NCI-H526 (cell line): ENCODE measurements around the gene SEC61B.
"Not testable (repeated sequence)": the region's sequence is repeated elsewhere in the genome, so short reads cannot be mapped to it uniquely, and the experiment has no call there.

Experiments
- DNase-seq, 2 experiments: peaks; one replicate each; lab custom pipeline; 2025; lab: John Stamatoyannopoulos, UW

The SEC61B gene

DNA sequence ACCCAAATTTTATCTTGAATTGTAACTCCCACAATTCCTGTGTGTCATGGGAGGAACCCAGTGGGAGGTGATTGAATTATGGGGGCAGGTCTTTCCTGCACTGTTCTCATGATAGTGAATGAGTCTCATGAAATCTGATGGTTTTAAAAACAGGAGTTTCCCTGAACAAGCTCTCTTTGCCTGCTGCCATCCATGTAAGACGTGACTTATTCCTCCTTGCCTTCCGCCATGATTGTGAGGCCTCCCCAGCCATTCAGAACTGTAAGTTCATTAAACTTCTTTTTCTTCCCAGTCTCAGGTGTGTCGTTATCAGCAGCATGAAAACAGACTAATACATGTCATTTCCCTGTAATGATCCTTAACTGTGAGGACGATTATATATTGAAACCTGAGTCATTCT lies 15.8 kb downstream of the SEC61B start:
- DNase-seq = not testable (repeated sequence)

DNA sequence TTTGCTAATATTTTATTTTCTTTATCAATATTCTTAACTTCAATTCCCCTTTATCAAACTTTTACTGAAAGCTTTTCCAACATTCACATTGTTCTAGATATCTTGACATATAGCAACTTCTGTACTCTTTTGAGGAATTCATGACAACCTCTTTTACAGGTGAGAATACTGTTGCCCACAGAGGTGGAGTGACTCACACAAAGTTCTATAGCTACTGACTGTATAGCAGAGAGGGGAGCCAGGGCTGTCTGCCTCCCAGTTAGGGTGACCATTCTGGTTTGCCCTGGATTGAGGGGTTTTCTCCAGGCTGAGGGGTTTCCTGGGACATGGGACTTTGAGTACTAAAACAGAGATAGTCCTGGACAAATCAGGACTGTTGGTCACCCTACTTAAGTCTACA lies 16.2 kb downstream of the SEC61B start:
- no peak for DNase-seq

DNA sequence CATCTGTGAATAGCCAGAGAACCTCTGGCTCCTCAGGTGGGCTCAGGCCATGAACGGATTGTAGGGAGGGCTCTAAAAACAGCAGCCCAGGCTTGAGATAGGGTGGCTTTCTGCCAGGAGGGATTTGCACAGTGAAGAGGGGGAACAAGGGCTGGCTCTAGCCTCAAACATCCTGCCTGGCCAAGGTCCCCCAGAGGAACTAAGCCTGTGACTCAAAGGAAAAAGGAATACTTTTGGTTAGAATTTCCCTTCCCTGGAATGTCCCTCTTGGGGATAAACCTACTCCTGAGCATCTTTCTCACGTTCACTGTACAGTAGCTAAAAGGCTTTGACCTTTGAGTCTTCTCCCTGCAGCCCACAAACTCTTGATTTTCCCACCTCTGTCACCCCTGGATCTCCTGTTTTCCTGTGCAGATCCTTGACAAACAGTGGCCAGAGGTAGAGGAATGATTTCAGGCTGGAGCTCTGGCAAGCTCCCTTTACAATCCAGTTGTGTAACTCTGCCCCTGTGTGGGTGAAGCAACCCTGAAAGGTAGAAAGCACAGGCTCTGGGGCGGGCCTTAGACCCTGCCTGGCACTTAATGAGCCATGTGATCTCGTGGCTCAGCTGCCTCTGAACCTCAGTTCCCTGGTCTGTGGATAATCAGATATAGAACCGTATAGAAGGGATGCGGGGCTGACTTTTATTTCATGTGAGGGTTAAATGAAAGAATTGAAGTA lies 17.4 kb downstream of the SEC61B start:
- no peak for DNase-seq

DNA sequence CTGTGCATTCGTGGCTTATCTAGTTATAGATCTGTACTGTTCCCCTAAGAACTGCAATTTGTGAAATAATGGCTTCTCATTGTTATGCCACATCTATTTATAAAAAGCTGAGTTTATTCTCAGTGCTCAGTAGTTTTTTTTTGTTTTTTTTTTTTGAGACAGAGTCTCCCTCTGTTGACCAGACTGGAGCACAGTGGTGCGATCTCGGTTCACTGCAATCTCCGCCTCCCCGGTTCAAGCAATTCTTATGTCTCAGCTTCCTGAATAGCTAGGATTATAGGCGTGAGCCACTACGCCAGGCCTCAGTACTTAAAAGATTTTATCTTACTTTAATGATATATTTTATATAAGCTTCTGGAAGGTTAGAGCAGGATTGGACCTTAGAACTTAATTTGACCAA lies 19.0 kb downstream of the SEC61B start:
- no peak for DNase-seq

DNA sequence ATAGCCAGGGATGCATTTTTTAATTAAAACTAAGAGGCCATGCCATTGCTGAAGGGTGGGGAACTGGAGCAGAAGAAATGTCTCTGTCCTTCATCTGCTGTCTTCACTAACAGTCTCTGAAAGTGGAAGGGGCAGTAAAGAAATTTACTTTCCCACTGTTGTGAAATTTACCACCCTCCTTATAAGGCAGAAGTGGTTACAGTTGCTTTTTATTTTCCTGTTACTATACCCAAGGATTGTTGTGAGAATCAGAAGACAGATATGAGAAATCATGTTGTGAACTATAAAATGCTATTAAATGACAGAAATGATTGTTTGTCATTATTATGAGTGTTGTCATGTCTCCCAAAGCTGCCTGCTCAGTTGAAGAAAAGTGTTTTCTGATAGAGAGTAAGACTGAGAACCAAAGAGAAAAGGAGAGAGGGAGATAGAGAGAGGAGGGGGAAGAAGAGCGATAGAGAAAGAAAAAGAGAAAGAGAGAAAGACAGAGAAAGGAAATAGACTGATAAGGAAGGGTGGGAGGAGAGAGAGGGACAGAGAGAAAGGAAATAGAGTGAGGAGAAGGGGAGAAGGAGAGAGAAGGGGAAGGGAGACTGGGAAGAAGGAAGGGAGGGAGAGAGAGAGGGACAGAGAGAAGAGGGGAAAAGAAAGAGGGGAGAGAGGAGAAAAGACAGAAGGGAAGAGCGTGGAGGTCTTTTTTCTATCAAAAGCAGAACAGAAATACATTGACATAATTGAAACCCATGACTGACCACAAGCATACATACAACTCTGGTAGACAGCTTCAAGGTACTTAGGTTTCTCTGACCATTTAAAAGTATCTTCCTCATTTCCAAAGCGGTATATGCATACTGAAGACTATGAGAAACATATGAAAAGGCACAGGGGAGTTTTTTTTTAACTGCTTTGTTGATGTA lies 22.5 kb downstream of the SEC61B start:
- DNase-seq = no peak

DNA sequence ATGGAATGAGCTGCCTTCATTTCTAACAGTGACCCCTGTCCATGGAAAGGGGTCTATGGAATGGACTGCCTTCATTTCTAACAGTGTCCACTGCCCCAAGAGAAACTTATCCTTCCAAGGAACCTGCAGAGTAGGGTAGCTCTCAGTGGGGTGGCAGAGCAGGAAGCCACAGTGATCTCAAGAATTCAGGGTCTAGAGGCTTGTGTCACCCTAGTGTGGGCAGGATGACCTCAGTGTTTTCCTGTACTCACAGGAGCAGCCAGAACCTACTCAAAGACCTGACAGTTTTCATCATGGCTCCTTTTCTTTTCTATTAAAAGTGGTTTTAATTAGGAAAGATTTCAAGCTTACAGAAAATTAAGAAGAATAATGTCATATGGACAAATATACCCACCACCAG lies 27.5 kb downstream of the SEC61B start:
- no peak for DNase-seq

DNA sequence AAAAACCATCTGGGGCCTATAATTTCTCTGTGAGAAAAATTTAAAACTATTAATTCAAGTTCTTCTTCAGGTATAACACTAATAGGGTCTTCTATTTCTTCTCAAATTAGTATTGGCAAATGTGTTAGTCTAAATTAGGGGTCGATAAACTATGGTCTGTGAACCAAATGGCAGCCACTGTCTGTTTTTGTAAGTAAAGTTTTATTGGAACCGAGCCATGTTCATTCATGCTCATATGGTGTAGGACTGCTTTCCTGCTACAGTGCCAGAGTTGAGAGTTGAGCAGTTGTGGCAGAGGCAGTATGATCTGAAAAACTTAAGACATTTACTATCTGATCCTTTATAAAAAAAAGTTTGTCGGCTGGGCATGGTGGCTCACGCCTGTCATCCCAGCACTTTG lies 29.1 kb downstream of the SEC61B start:
- no peak for DNase-seq

DNA sequence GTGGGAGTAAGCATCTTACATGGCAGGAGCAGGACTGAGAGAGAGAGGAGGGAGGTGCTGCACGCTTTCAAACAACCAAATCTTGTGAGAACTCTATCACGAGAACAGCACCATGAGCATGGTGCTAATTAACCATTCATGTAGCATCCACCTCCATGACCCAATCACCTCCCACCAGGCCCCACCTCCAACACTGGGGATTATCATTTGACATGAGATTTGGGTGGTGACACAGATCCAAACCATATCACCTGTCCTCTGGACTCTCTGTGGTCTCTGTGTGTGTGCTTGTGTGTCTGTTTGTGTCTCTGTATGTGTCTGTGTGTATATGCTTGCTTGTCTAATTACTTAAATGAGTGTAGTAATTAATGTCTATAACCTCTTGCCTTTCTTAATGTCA lies 31.1 kb downstream of the SEC61B start:
- no peak for DNase-seq

DNA sequence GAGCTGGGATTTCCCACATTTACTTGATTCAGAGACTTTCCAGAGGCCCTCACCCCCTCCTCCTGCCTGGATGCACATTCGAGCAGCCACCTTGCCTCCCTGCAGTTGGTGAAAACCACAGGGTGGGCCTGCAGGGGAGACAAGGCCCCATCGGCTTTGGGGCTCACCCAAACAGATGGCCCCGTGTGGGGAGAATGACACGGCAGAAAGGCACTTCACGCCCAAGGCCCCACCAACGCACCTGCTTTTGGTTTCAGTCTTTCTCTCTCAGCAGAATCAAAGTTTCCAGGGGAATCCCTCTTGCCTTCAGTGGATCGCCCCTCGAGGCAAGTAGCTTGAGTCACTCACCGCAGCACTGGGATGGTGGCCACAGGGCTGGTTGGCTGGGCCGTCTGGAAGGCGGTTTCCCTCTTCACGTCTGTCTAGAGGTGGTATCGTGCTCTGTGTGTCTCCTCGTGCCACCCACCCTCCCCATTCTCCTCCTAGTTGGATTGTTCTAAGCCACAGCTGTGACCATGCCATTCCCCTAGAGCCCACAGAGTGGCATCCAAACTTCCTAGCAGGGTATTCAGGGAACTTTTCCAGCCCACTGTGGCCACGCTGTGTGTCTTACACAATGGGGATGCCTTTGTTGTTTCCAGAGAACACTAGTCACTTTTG lies 31.8 kb downstream of the SEC61B start:
- DNase-seq = no peak

DNA sequence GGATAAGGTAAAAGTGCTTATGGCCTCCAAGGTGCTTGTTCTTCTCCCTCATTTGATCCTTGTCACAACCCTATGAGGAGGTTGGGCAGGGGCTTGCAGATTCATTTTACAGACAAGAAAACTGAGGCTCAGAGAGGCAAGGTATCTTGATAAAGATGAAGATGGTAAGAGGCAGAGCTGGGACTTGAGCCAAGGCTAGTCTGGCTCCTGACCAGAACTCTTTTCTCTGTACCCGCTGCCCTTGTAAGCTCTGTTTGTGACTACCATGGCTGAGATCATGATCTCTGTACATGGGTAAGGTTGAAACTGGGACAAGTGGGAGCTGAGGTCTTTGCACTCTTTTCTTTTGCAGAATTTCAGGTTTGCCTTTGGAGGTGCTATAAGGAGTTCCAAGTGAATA lies 33.6 kb downstream of the SEC61B start:
- no peak for DNase-seq

DNA sequence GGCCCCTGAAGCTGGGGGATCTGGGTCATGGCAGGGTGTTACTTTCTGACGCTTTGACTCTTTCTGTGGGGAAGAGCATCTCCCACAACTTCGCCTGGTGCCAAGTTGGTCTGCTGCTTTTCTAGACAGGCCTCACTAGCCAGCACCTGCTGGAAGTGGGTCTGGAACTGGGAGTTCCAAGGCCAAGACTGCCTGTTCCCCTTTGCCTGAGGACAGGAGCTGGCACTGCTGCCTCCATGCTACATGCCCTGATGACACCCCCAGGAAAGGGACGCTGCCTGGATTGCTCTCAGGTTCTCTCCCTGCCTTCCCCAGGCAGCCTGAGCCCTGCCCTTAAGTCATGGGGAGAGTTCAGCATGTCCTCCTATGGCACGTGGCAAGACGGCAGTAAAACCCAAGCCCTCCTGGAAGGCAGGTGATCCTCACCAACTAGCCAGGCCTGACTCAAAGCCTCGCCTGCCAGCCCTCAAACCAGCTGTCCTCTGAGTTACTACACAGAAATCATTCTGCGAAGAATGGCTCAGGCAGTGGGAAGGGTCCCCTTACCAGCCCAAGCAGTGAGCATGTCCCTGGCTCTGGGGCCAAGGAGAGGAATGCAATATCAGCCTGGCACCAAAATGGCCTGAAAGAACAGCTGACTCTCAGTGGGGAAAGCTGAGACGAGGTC lies 35.8 kb downstream of the SEC61B start:
- DNase-seq = no peak

DNA sequence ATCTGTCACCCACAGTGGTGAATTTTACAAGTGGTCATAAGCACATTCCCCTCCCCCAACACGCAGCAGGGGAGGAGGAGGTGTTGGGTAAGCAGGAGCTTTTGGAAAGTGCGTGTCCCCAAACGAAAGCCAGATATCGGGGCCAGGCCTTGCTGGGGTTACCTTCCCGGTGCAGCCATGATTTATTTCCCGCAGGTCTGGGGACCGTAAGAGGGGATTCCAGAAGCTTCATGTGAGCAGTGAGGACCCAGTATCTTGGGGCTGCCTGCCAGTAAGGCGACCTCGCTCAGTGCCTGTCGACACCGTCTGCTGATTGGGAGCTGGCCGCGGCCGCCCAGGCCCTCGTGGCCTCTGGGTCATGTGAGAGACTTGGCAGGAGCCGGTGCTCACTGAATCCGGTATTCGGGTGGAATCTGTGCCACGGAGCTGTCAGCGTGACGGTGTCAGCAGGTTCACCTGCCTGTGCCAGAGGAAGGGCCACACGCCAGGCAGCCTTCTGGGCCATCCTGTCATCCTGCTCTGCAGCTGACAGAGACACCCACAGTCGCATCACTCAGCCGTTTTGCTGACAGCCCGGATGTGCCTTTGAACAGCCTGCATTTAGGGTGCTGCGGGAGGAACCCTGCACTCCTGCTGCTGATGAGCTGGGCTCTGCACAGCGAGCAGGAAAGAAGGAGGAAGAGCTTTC lies 37.3 kb downstream of the SEC61B start:
- no peak for DNase-seq

DNA sequence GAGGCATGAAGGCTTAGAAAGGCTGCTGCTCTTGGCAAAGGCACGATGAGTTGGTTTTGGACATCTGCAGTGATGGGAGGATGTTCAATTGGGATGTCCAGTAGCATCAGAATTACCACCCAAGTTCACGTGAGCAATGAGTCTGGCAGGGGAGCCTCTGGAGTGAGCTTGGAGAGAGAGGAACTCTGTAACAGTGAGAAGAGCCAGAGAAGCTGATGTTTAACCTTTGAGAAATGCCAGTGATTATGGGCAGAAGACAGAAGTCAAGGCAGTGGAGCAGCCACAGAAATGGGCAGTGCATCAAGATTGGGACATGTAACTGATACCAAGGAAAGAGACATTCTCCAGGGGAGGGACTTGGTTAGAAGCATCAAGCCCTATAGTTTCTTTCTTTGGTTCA lies 39.8 kb downstream of the SEC61B start:
- no peak for DNase-seq

DNA sequence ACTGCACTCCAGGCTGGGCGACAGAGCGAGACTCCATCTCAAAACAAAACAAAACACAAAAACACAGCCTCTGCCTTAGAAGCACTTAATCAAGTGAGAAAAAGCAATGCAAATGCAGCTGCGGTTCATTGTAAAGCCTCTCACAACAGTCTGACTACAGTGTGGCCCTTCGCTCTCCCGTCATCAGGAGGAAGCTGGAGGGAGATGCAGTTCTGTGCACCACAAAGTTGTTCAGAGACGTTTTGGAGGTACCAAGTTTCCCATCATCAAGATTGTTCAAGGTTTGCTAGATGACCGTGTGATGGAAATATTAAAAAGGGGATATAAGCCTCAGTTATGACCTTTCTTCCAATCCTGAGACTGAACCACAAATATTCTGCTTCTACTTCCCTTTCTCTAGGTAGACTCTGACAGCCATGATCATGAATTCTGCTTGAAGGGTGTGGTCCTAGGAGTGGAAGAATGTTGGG lies 40.9 kb downstream of the SEC61B start:
- no peak for DNase-seq

DNA sequence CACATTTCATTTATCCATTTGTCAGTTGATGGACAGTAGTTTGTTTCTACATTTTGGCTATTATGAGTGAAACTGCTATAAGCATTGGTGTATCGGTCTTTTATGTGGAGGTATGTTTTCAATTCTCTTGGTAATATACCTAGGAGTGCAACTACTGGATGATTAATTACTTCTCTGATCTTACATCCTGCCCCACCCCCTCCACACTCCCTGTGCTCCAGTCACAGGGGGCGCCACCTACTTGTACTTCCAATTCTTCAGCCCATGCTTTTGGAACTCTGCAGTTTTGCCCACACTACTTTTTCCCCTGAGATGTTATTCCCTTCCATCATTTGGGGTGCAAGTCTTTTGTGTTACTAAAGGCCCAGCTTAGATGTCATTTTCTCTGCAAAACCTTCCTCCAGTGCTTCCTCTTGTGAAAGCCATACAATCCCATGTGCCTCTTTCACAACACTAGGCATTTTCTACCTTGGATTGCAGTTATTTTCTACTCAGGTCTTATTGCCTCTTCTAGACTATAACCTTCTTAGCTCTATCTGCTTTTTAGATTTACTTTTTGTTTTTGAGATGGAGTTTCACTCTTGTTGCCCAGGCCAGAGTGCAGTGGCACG lies 42.1 kb downstream of the SEC61B start:
- DNase-seq = peak in 1 of 2 experiments; percentile 2

DNA sequence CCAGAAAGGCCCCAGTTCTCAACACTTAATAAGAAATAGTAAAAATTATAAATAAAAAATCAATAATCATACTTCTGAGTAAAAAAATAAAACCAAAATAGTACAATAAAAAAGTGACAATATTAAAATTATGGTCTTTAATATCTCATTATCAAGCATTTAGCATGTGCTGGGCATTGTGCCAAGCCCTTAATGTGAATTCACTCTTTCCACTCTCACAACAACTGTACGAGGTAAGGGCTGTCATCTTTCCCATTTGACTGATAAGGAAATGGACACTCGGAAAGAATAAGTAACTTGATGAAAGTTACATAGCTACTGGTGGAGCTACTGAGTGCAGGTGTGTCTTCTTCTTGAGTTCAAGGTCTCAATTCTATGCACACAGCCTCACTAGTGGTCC lies 43.6 kb downstream of the SEC61B start:
- DNase-seq = no peak

DNA sequence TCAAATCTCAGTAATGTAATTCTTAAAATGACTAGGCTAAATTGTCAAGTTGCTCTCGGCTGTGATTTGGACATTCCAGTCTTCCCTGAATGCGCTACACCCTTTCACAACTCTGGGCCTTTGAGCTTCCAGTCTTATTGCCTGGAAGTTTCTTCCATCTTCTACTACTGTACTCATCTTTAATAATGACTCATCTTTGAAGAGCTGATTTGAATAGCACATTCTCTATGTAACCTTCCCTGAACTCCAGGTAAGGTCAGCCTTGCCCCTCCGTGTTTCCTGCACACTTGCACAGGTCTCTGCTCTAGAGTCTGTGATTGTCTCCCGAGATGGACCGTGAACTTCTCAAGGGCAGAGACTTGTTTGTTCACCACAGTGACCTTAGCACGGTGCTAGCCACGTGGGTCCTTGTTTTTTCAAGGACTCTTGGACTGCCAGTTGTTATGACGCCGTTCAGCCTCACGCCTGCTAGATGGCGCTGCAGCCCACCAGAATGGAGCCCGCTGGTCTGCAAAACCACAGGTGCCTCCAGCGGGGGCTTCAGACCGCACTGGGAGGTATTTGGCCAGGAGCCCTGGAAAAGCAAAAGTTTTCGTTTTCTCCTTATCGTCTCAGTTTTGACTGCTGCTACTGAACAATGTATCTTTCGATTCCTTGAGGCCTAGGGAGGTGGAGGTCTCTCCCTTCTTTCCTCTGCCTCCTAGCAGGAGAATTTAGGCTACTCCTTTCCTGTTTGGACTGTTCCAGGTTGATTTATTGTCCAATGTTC lies 44.4 kb downstream of the SEC61B start:
- peak; percentile 29 to 67 for DNase-seq

DNA sequence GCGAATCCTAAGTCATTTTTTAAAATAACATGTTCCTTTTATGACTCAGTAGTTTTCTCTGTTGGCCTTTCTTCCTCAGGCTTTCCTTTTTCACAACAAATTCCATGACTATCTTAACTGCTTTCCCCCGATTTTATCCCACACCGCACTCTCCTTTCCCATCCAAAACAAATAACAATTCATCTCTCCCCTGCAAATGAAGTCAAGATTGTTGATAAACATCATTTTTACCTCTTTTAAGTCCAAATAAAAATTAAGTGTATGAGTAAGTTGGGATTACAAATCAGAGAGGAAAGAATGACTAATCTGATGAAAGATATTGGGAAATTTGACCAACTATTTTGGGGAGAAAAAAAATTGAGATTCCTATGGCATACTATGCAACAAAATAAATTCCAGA lies 47.3 kb downstream of the SEC61B start:
- DNase-seq = no peak

DNA sequence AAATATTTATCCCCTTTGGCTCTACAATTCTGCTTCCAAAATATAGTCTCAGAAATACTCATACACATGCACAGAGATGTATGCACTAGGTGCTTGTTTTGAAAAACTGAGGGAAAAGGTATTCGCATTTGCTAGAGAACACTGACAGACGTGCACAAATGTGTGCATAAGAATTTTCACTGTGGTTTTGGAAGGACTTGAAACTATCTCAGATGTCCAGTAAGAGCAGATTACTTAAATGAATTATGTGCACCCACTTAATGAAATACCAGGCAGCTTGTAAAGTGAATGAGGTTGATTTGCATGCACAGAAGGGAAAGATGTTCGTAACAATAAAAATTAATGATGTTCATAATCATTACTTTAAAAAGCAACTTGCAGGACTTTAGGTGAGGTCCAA lies 48.4 kb downstream of the SEC61B start:
- DNase-seq = no peak

DNA sequence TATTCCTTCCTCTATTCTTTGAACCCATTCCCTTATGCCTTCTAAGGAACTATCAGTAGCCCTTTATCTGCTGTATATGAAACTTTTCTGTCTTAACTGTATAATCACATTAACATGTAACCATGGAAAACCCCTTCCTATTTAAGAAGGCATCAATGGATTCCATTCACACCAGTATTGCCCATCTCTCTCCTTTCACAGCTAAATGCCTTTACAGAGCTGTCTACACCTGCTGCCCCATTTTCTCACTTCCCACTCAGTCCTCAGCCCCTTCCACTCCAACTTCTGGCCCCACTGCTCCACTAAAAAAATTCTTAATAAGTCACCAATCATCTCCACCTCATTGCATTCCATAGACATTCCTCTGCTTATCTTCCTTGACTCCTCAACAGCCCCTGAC lies 50.8 kb downstream of the SEC61B start:
- DNase-seq = no peak
